HG03139 (cell line): ENCODE data around the gene BLOC1S6.

ENCODE experiments used
- ATAC-seq: cut with Tn5 transposase; IDR thresholded peaks from one replicate; pipeline ENCODE4 v1.9.1; 2021; ENCODE audit not compliant: unreplicated experiment

BLOC1S6 gene

DNA sequence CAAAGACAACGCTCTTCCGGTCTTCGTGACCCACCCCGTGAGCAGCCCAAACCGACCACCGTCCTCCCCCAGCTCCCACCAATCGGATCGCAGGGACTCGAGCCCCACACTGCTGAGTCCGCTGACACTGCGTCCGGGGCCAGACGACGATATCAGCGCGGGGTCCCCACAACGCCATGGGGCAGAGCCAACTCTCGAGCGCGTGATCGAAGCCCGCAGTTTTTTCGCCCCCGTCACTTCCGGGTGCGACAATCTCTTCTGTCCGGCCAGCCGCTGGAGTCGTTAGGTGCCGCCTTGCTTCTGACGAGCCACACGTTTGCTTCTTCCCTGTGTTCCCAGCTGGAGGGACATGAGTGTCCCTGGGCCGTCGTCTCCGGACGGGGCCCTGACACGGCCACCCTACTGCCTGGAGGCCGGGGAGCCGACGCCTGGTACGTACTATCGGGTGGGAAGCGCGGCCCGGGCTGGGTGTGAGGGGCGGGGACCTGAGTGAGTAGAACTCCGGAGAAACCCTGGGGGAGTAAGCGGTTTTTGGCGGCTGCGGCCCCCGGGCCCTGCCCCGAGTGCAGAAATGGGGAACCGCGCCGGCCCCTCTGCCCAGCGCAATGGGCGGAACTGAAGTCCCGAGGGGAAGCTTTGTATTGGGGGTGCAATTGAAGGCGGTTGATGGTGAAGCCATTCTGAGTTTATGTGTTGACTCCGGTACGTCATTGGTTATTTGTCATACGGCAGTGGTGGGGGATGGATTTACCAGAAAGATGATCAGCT, at the start of gene BLOC1S6:
Gene BLOC1S6, plus strand, starts transcription at position 285 of the 768 bp plus-strand sequence. Its CDS starts 65 bp downstream, at position 350.
- ATAC-seq = peak; percentile 75

GRCh38 chr15:45539680-45540079, 47.5 kb upstream of the BLOC1S6 start:
- no peak for ATAC-seq

DNA sequence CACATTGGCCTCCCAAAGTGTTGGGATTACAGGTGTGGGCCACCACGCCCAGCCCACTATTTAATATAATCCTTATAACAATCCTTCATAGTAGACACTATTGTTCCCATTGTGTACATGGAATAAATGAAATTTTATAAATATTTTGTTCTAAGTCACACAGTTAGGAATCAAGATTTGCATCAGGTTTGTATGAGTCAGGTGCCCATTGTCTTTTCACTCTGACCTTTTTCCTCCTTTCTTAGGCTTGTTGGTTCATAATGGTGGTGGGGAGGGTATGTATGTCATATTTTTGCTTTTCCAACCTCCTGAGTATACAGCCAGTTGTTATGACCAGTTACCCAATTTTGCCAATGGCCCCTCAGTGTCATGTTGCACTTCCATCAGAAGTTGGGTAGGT, 46.6 kb upstream of the BLOC1S6 start:
- ATAC-seq = no peak

GRCh38 chr15:45543051-45543450, 44.1 kb upstream of the BLOC1S6 start:
- ATAC-seq = no peak

DNA sequence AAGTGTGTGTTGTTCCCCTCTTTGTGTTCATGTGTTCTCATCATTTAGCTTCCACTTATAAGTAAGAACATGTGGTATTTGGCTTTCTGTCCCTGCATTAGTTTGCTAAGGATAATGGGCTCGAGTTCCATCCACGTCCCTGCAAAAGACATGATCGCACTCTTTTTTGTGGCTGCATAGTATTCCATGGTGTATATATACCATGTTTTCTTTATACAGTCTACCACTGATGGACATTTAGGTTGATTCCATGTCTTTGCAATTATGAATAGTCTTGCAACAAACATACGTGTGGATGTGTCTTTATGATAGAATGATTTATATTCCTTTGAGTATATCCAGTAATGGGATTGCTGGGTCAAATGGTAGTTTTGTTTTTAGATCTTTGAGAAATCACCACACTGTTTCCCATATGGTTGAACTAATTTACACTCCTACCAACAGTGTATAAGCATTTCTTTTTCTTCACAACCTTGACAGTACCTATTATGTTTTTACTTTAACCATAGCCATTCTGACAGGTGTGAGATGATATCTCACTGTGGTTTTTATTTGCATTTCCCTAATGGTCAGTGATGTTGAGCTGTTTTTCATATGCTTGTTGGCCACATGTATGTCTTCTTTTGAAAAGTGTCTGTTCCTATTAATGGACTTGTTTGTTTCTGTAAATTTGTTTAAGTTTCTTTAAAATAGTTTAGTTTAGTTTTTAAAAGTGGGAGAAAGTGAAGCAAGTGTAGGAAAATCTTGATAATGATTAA, 42.7 kb upstream of the BLOC1S6 start:
- no peak for ATAC-seq

DNA sequence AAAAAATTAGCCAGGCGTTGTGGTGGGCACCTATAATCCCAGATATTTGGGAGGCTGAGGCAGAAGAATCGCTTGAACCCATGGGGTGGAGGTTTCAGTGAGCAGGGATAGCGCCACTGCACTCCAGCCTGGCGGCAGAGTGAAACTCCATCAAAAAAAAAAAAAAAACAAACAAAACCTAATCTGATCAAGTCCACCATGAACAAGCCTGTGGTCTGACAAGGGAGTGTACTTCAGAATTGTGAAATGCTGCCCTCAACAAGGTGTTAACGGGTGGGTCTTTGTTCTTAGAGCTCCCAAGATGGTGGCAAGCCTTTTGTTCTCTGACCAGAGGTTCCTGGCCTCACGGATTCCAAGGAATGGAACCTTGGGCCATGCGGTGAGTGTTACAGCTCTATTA, 40.4 kb upstream of the BLOC1S6 start:
- ATAC-seq = no peak

DNA sequence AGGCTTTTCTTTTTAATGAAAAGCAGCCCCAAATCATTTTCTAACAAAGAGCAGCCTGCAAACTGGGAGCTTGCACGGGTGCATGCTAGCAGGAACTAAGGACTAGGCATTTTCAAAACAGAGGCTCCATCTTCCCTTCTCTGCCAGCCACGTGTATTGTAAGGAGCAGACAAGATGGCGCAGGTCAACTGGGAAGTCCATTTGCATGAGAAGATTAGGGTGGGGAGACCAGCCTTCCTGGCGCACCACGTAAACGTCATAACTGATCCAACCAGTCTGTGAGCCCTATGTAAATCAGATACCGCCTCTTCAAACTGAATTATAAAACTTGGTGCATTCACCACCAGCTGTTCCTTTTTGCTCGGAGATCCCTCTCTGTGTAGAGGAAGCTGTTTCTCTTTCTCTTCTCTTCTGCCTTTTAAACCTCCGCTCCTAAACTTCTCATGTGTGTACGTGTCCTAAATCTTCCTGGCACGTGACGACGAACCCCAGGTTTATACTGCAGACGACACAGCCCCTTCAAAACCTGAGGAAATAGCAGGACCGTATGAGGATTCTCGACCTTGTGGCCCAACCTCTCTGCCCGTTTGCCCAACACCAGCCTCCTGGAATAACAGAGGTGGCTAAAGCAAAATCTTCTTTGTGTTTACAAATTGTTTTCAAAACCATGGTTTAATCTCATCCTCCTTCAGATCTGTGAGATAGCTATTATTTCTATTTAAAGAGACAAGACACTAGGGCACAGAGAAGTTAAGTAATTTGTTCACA, 38.2 kb upstream of the BLOC1S6 start:
- ATAC-seq = no peak

GRCh38 chr15:45549541-45550220, 37.5 kb upstream of the BLOC1S6 start:
- ATAC-seq = no peak

- ATAC-seq = no peak
These were observed 36.7 kb upstream of the BLOC1S6 start for GRCh38 chr15:45550436-45550835.

DNA sequence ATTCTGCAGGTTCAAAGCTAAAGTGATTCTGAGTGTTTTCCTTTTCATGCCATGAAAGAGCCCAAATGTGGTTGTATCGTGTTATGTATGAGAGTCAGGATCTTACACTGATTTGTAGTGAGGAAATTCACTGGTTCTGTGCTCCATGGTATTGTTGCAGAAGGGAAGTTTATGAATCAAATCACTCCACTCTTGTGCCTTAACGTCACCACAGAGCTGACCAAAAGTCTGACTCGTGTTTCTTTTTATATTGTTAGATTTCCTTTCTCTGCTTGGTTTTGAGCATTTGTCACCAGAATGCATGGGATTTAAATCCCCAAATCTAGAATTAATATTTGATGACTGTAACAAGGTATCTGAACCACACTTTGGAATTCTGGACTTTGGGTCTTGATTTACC, 35.5 kb upstream of the BLOC1S6 start:
- ATAC-seq = no peak

- ATAC-seq = no peak
These were observed 31.1 kb upstream of the BLOC1S6 start for GRCh38 chr15:45555934-45556608.

GRCh38 chr15:45572617-45573016, 14.6 kb upstream of the BLOC1S6 start:
- ATAC-seq = no peak

DNA sequence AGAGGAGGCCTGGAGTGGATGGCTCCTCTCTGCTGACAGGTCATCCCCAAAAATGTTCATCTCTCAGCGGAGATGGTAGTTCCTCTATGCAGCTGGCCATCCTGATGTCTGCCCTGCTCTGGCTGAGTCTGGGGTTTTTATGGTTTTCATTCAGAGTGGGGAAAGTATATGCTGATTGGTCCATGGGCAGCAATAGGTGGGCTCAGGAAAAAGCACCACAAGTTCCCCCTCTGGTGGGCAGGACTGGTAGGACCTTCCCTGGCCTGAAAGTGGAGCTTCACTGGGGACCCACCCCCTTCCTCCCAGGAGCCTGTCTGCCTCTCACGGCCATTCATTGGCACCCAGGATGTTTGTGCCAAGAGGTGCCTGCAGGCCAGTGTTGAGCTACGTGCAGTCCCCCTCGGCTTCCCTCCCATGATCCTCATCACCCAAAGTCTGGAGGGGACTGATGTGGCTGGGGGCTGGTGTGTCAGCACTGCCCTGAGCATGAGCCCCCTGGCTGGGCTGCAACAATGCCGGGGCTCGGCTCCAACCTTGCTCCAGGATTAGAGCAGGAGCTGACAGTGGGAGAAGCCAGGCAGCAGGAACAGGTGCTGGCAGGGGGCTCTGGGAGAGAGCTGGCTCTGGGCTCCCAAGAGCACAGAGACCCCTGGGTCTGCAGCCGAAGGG, 13.1 kb upstream of the BLOC1S6 start:
- no peak for ATAC-seq

- no peak for ATAC-seq
These were observed 5.3 kb upstream of the BLOC1S6 start for GRCh38 chr15:45581919-45582318.

- ATAC-seq = no peak
These were observed 3.2 kb upstream of the BLOC1S6 start for GRCh38 chr15:45583731-45584639.

- no peak for ATAC-seq
These were observed 1.9 kb upstream of the BLOC1S6 start for GRCh38 chr15:45585069-45585791.

- ATAC-seq = no peak
These were observed 1.1 kb upstream of the BLOC1S6 start for GRCh38 chr15:45586125-45586524.

DNA sequence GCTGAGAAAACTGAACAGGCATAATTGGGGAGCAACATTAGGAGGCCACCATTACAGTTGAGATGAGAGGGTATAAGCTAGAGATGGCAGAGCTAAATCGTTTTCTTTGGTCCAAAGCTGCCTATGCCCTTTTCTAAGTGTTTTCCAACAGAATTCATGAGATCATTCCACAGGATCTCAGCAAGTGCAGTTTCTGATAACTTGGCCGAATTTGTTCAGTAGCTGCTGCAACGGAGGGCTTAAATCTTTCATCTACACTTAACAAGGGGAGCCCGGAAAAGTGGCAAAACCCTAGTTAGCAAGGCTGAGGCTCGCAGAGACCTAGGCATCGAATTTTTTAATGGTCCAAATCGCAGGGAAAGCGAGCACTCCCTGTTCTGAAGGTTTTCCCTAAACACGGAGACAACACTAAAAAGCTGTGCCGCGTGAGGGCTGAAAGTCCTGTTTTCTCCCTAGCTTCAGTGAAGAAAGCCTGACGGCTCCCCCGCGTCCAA, 531 bp upstream of the BLOC1S6 start:
- ATAC-seq = no peak
